Smooth muscle cell (in vitro differentiated cells): ENCODE data around the gene BCO2. TPM values are rescaled to one million over a fixed set of nuclear protein-coding genes. Genes with fewer than 3 reads are reported as not detected.

Source experiments
- DNase-seq: peaks from one replicate; lab custom pipeline; 2025; ENCODE audit not compliant: unreplicated experiment; lab: John Stamatoyannopoulos, UW
- H2AFZ ChIP-seq: fragments of 200-600 bp; sonication (generic); 2 replicates; pipeline ENCODE4 v1.6.0; 2016; ENCODE audit warnings: antibody characterized with exemption, low read depth, mild to moderate bottlenecking
- H3F3A ChIP-seq: fragments of 200-600 bp; sonication (generic); 2 replicates; pipeline ENCODE4 v1.6.0; 2017; ENCODE audit warnings: antibody characterized with exemption, low read depth
- H3K27ac ChIP-seq: fragments of 200-600 bp; sonication (generic); 2 replicates; pipeline ENCODE4 v1.5.1; 2016; ENCODE audit warnings: low read depth, mild to moderate bottlenecking
- H3K27me3 ChIP-seq: fragments of 200-600 bp; sonication (generic); 2 replicates; pipeline ENCODE4 v1.6.1; 2016; ENCODE audit warnings: low read depth, mild to moderate bottlenecking
- H3K36me3 ChIP-seq: fragments of 200-600 bp; sonication (generic); 2 replicates; pipeline ENCODE4 v1.5.1; 2016; ENCODE audit warnings: low read depth
- H3K4me1 ChIP-seq: fragments of 200-600 bp; sonication (generic); 2 replicates; pipeline ENCODE4 v1.5.1; 2016; ENCODE audit warnings: low read depth
- H3K4me2 ChIP-seq: fragments of 200-600 bp; sonication (generic); 2 replicates; pipeline ENCODE4 v1.6.0; 2016; ENCODE audit warnings: mild to moderate bottlenecking
- H3K4me3 ChIP-seq: fragments of 200-600 bp; sonication (generic); 2 replicates; pipeline ENCODE4 v1.5.1; 2016; ENCODE audit warnings: mild to moderate bottlenecking
- H3K79me2 ChIP-seq: fragments of 200-600 bp; sonication (generic); 2 replicates; pipeline ENCODE4 v1.6.0; 2016; ENCODE audit warnings: low read depth, mild to moderate bottlenecking
- H3K9ac ChIP-seq: fragments of 200-600 bp; sonication (generic); 2 replicates; pipeline ENCODE4 v1.6.0; 2016; ENCODE audit warnings: low read depth
- H3K9me3 ChIP-seq: fragments of 200-600 bp; sonication (generic); replicated peaks from 2 replicates; pipeline ENCODE4 v1.5.1; 2016; ENCODE audit warnings: low read depth
- H4K20me1 ChIP-seq: fragments of 200-600 bp; sonication (generic); 2 replicates; pipeline ENCODE4 v1.6.0; 2016; ENCODE audit warnings: low read depth
- CTCF ChIP-seq: fragments of 200-600 bp; sonication (generic); IDR thresholded peaks from 2 replicates; pipeline ENCODE4 v1.5.1; 2017; ENCODE audit warnings: borderline replicate concordance, mild to moderate bottlenecking, antibody characterized with exemption; ENCODE audit not compliant: insufficient read depth, poor library complexity, severe bottlenecking
- WGBS: methylation state at CpG from one replicate; pipeline ENCODE4 v1.1.7; 2016; ENCODE audit warnings: low lambda C conversion rate; 5-methylcytosine and 5-hydroxymethylcytosine counted together
- polyA plus RNA-seq: library from polyadenylated mRNA; unstranded; fragments of >200 nt; fragmentation: Nextera tagmentation; extraction: Ambion mirVana; gene quantifications from 2 replicates; pipeline ENCODE4 v1.2.1, GENCODE V29; 2016
- total RNA-seq: library from RNA; depleted of rRNA; stranded (reverse); fragments of >200 nt; gene quantifications from 2 replicates; pipeline ENCODE4 v1.2.3, GENCODE V29; 2014

The BCO2 gene
- total and polyA plus RNA-seq, 2 experiments from 2014 or later = 0.82 to 1.8 TPM

DNA sequence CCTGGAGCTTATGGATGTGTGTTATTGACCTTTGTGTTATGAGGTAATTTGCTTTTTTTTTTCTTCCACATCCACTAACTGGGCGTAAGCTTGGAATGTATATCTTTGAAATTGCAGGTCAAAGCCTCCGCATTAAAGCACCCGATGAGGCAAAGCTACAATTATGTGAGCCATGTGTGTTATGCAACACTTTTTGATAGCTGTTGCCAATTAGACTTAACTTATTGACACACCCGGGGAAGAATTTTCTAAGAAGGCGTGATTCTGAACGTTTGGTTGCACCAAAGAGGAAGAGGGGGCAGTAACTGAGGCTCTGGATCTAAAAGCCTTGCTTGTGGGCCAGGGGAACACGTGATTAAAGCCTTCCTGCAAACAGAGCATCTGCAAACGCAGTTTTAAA, 8.8 kb upstream of the BCO2 start:
- H2AFZ ChIP-seq = no peak overlapping the region
- H3K4me1 ChIP-seq = no peaks in the 10 kb centered on the region
- whole genome bisulfite sequencing = 67% methylated on average over 8 of the region's 8 CpGs
- H3K4me2 ChIP-seq = no peak overlapping the region
- no peak for DNase-seq
- H3K36me3 ChIP-seq = no peaks in the 10 kb centered on the region
- H4K20me1 ChIP-seq = no peaks in the 10 kb centered on the region
- no peaks in the 10 kb centered on the region for H3K79me2 ChIP-seq
- no peak overlapping the region for H3K4me3 ChIP-seq
- H3K27ac ChIP-seq = no peak overlapping the region
- no peaks in the 10 kb centered on the region for H3F3A ChIP-seq
- no peak for TF ChIP-seq CTCF
- H3K9me3 ChIP-seq = no peaks in the 10 kb centered on the region
- no peak overlapping the region for H3K9ac ChIP-seq
- H3K27me3 ChIP-seq = no peaks in the 10 kb centered on the region

GRCh38 chr11:112167145-112167544, 8.2 kb upstream of the BCO2 start, which contains the start of gene TEX12:
TSS of gene TEX12 (plus strand) at chr11:112167372. CDS start at chr11:112169269, 1,897 bp downstream.
- H3K36me3 ChIP-seq = no peaks in the 10 kb centered on the region
- no peak for DNase-seq
- no peak within 1 kb of the TSS for H2AFZ ChIP-seq
- no peaks in the 10 kb centered on the region for H4K20me1 ChIP-seq
- H3K4me3 ChIP-seq = no peak within 1 kb of the TSS
- H3K4me1 ChIP-seq = no peaks in the 10 kb centered on the region
- H3K9ac ChIP-seq = no peak within 1 kb of the TSS
- H3K4me2 ChIP-seq = no peak within 1 kb of the TSS
- no peak for TF ChIP-seq CTCF
- H3F3A ChIP-seq = no peaks in the 10 kb centered on the region
- H3K27me3 ChIP-seq = no peaks in the 10 kb centered on the region
- no peaks in the 10 kb centered on the region for H3K9me3 ChIP-seq
- WGBS = 97% methylated on average over 12 of the region's 25 CpGs
- H3K27ac ChIP-seq = no peak within 1 kb of the TSS
- no peaks in the 10 kb centered on the region for H3K79me2 ChIP-seq

DNA sequence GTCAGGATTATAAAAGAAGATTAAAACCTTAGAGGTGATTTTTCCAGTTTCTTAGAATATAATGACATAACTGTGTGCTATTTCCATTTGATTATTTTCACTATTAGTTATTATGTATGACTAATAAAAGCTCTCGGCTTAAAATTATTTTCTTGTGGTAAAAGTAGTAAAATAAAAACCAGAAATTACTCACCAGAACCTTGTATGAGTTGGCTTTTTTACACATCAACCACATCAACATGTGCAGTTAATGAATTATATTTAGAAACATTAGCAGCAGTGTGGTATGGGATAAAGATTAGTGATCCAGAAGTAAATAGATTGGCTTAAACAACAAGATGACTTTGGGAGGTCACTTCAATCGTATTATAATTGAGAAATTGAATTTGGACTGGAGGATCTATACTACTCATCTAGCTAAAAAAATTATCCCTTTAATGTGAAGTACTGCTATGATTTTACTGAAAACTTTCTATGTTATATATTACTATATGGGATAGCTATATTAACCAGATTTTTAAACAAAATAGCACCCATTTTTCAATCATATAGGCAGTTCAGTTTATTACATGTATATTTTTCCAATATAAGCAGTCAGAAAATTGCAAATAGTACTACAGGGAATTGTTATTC, 2.8 kb upstream of the BCO2 start:
- peak overlapping the region; percentile 35 for H3K4me2 ChIP-seq
- WGBS = 43% methylated on average over 2 of the region's 2 CpGs

More for the DNA sequence above, 2.8 kb upstream of the BCO2 start:
- no peaks in the 10 kb centered on the region for H3K36me3 ChIP-seq
- peak overlapping the region; percentile 4 for H3K9ac ChIP-seq
- no peak overlapping the region for H3K4me3 ChIP-seq
- H3F3A ChIP-seq = no peaks in the 10 kb centered on the region
- DNase-seq = no peak
- no peaks in the 10 kb centered on the region for H3K9me3 ChIP-seq
- no peaks in the 10 kb centered on the region for H3K79me2 ChIP-seq
- no peak for TF ChIP-seq CTCF
- H4K20me1 ChIP-seq = no peaks in the 10 kb centered on the region
- H3K27me3 ChIP-seq = no peaks in the 10 kb centered on the region
- H2AFZ ChIP-seq = no peak overlapping the region
- H3K4me1 ChIP-seq = no peaks in the 10 kb centered on the region
- H3K27ac ChIP-seq = peak overlapping the region; percentile 59
